Caco-2 (cell line): ENCODE measurements around the gene MT1X. TPM values are rescaled to one million over a fixed set of nuclear protein-coding genes. Genes with fewer than 3 reads are reported as not detected.

ENCODE experiments used
- BruUV-seq: library from RNA; stranded (reverse); fragments of 400-500 nt; replicated peaks from 2 replicates; lab custom pipeline; 2021; lab: Mats Ljungman, UMichigan
- CTCF ChIA-PET: fragments of 300-600 bp; sonication (Branson Sonifier 250); formaldehyde crosslinking; loops from one replicate; lab custom pipeline; 2022; ENCODE audit warnings: antibody characterized with exemption; lab: Charles Lee
- POLR2A ChIA-PET: fragments of 300-600 bp; sonication (Branson Sonifier 250); formaldehyde crosslinking; loops from one replicate; lab custom pipeline; 2022; ENCODE audit warnings: antibody characterized with exemption; lab: Charles Lee
- DNase-seq, 2 experiments: peaks; one replicate each; pipeline versions ENCODE4 v3.0.0 to v3.0.0-alpha.2; 2020 to 2022
- H3K27me3 ChIP-seq: replicated peaks from 2 replicates; pipeline ENCODE4 v1.6.0; 2011; ENCODE audit warnings: low read length; ENCODE audit not compliant: control insufficient read depth, insufficient read depth
- H3K36me3 ChIP-seq: 2 replicates; pipeline ENCODE4 v1.5.1; 2011; ENCODE audit warnings: low read length; ENCODE audit not compliant: control insufficient read depth, insufficient read depth
- H3K4me1 ChIP-seq: fragments of 250-450 bp; sonication (Bioruptor Pico); 2 replicates; pipeline ENCODE4 v1.5.1; 2020; ENCODE audit warnings: mild to moderate bottlenecking
- H3K4me3 ChIP-seq: 2 replicates; pipeline ENCODE4 v1.5.1; 2011; ENCODE audit warnings: low read depth, mild to moderate bottlenecking, control low read depth, low read length
- H3K9me3 ChIP-seq: fragments of 250-450 bp; sonication (Bioruptor Pico); 2 replicates; pipeline ENCODE4 v1.5.1; 2020; ENCODE audit warnings: mild to moderate bottlenecking, moderate library complexity
- H3K27ac Mint-ChIP-seq: one replicate; pipeline ENCODE4 v1.8.0; 2022; ENCODE audit warnings: mixed read lengths; ENCODE audit not compliant: unreplicated experiment
- H3K27me3 Mint-ChIP-seq: one replicate; pipeline ENCODE4 v1.8.0; 2022; ENCODE audit warnings: mixed read lengths; ENCODE audit not compliant: insufficient read depth, unreplicated experiment
- H3K36me3 Mint-ChIP-seq: one replicate; pipeline ENCODE4 v1.8.0; 2022; ENCODE audit warnings: mild to moderate bottlenecking, mixed read lengths; ENCODE audit not compliant: insufficient read depth, unreplicated experiment
- H3K4me1 Mint-ChIP-seq: one replicate; pipeline ENCODE4 v1.8.0; 2022; ENCODE audit warnings: low read depth, mixed read lengths; ENCODE audit not compliant: unreplicated experiment
- H3K4me3 Mint-ChIP-seq: one replicate; pipeline ENCODE4 v1.8.0; 2022; ENCODE audit warnings: mild to moderate bottlenecking, moderate library complexity, mixed read lengths; ENCODE audit not compliant: unreplicated experiment
- H3K9me3 Mint-ChIP-seq: one replicate; pipeline ENCODE4 v1.8.0; 2022; ENCODE audit warnings: mixed read lengths; ENCODE audit not compliant: unreplicated experiment
- CTCF ChIP-seq, 2 experiments: fragments of 200-600 bp in 1 of 2; IDR thresholded peaks; 1 replicate in 1 of 2; 2 replicates in 1 of 2; pipeline versions ENCODE4 v1.5.1 to v1.8.0; 2011 to 2022; ENCODE audit warnings: antibody characterized with exemption in 1 of 2, control low read depth in 1 of 2, inconsistent platforms in 1 of 2, low read depth in 1 of 2, low read length in 1 of 2, mild to moderate bottlenecking in 1 of 2, moderate library complexity in 1 of 2; ENCODE audit not compliant: insufficient read depth in 1 of 2, severe bottlenecking in 1 of 2, unreplicated experiment in 1 of 2
- intact Hi-C: fragments of 100-400 bp; cut with micrococcal nuclease; formaldehyde crosslinking; loops from one replicate; pipeline ENCODE4 v1.10.0; 2022; ENCODE audit not compliant: unreplicated experiment
- total RNA-seq: library from RNA; stranded (reverse); gene quantifications from 2 replicates; pipeline ENCODE4 v1.2.3, GENCODE V29; 2022

Gene MT1X
- total RNA-seq, 1 experiment from 2014 or later: 18.3 TPM

GRCh38 chr16:56729735-56730662 lies 47.7 kb downstream of the MT1X start, which contains the start of gene NUP93:
TSS of gene NUP93 (plus strand) at chr16:56730129. CDS start at chr16:56748248, 18,119 bp downstream.
- H3K4me3 ChIP-seq: peak within 1 kb of the TSS; percentile 82
- H3K27me3 ChIP-seq: no peaks in the 10 kb centered on the region
- CTCF ChIA-PET: no interaction called here
- H3K4me1 Mint-ChIP-seq: peaks cover 10% of the 10 kb centered on the region
- no peaks in the 10 kb centered on the region for H3K9me3 Mint-ChIP-seq
- H3K27me3 Mint-ChIP-seq: no peaks in the 10 kb centered on the region
- H3K27ac Mint-ChIP-seq: peak within 1 kb of the TSS; percentile 65
- BruUV-seq: no TSS peak
- H3K36me3 Mint-ChIP-seq: no peaks in the 10 kb centered on the region
- no peak within 1 kb of the TSS for H3K4me3 Mint-ChIP-seq
- intact Hi-C loops: loop anchor here (1.0 to 10.0 kb wide), 2 partner anchors 59 to 225 kb away; no protein-coding TSS in a partner anchor
- POLR2A ChIA-PET: no interaction called here
- no peaks in the 10 kb centered on the region for H3K36me3 ChIP-seq
- TF ChIP-seq CTCF (IDR thresholded peaks at IDR 0.05; ENCODE audit: insufficient read depth in 1 of 2, low read depth in 1 of 2, low read length in 1 of 2, severe bottlenecking in 1 of 2, unreplicated experiment in 1 of 2): no peak
- H3K4me1 ChIP-seq: peaks cover 6% of the 10 kb centered on the region; the same call in 1 of the 2 replicates
- DNase-seq: peak; percentile 94 to 96
- no peaks in the 10 kb centered on the region for H3K9me3 ChIP-seq

- H3K9me3 Mint-ChIP-seq: no peaks in the 10 kb centered on the region
- H3K27ac Mint-ChIP-seq: no peak overlapping the region
- no peak for TF ChIP-seq CTCF (IDR thresholded peaks at IDR 0.05; ENCODE audit: insufficient read depth in 1 of 2, low read depth in 1 of 2, low read length in 1 of 2, severe bottlenecking in 1 of 2, unreplicated experiment in 1 of 2)
These were observed 50.1 kb downstream of the MT1X start for GRCh38 chr16:56732366-56732765.

DNA sequence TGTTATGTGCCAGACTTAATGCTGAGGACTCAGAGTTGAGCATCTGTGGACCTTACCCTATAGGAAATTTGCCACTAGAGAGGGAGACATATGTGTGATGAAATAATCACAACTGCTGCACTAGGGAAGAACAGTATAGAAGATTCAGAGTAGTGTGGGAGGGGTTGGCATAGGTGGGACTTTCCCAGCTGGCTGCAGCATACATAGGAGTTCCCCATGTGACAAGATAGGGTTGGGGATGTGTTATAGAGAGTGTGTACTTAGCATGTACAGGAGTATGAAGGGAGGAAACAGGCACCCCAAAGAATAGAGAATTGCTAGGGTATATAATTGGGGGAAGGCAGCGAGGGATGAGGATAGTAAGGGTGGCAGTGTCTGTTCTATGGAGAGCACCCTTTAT lies 50.6 kb downstream of the MT1X start:
- no peak for DNase-seq
- H3K9me3 ChIP-seq: no peaks in the 10 kb centered on the region
- no peak for TF ChIP-seq CTCF (IDR thresholded peaks at IDR 0.05; ENCODE audit: insufficient read depth in 1 of 2, low read depth in 1 of 2, low read length in 1 of 2, severe bottlenecking in 1 of 2, unreplicated experiment in 1 of 2)
- no peak overlapping the region for H3K4me3 Mint-ChIP-seq
- H3K36me3 Mint-ChIP-seq: peaks cover 5% of the 10 kb centered on the region
- H3K27ac Mint-ChIP-seq: no peak overlapping the region
- ChIA-PET POLR2A (no interaction called here), CTCF (no interaction called here)
- H3K36me3 ChIP-seq: no peaks in the 10 kb centered on the region
- H3K9me3 Mint-ChIP-seq: no peaks in the 10 kb centered on the region
- peaks cover 10% of the 10 kb centered on the region for H3K4me1 Mint-ChIP-seq
- H3K4me3 ChIP-seq: no peak overlapping the region
- intact Hi-C loops: loop anchor here (10.0 kb wide), 1 partner anchor 222 kb away; no protein-coding TSS in a partner anchor
- H3K27me3 Mint-ChIP-seq: no peaks in the 10 kb centered on the region
- no TSS peak for BruUV-seq
- peaks cover 6% of the 10 kb centered on the region; the same call in 1 of the 2 replicates for H3K4me1 ChIP-seq
- H3K27me3 ChIP-seq: no peaks in the 10 kb centered on the region

More at GRCh38 chr16:56732366-56732765, 50.1 kb downstream of the MT1X start:
- Mint-ChIP-seq H3K36me3 (peaks cover under 1% of the 10 kb centered on the region), H3K4me1 (peaks cover 10% of the 10 kb centered on the region), H3K27me3 (no peaks in the 10 kb centered on the region), H3K4me3 (no peak overlapping the region)
- ChIA-PET CTCF (no interaction called here), POLR2A (no interaction called here)
- no TSS peak for BruUV-seq
- Histone ChIP-seq H3K4me3 (no peak overlapping the region), H3K9me3 (no peaks in the 10 kb centered on the region), H3K4me1 (peaks cover 6% of the 10 kb centered on the region; the same call in 1 of the 2 replicates), H3K27me3 (no peaks in the 10 kb centered on the region), H3K36me3 (no peaks in the 10 kb centered on the region)
- DNase-seq: no peak
- intact Hi-C loops: loop anchor here (10.0 kb wide), 1 partner anchor 222 kb away; no protein-coding TSS in a partner anchor
